H1 (cell line): ENCODE measurements around the gene CEP95. TPM values are rescaled to one million over a fixed set of nuclear protein-coding genes. Genes with fewer than 3 reads are reported as not detected.

ENCODE experiments used
- CTCF ChIA-PET: fragments of 300-600 bp; sonication (Branson Sonifier 250); formaldehyde crosslinking; loops from one replicate; lab custom pipeline; 2021; ENCODE audit not compliant: partially characterized antibody; lab: Charles Lee
- POLR2A ChIA-PET: fragments of 300-600 bp; sonication (Branson Sonifier 250); formaldehyde crosslinking; loops from one replicate; lab custom pipeline; 2021; ENCODE audit warnings: inconsistent platforms; ENCODE audit not compliant: partially characterized antibody; lab: Charles Lee
- DNase-seq, 2 experiments: peaks; one replicate each; pipeline versions ENCODE4 v3.0.0 to v3.0.0-alpha.2; 2010 to 2022; ENCODE audit warnings: low spot score in 2 of 2, low read depth in 1 of 2, mixed read lengths in 1 of 2
- FAIRE-seq: peaks from 2 replicates; lab custom pipeline; 2011; peaks lifted over from hg19 to GRCh38; lab: Jason Lieb, UNC
- H2AFZ ChIP-seq: 2 replicates; pipeline ENCODE4 v1.8.1; 2012; ENCODE audit warnings: low read length, inconsistent platforms
- H2AK5ac ChIP-seq: 2 replicates; pipeline ENCODE4 v1.6.1; 2013; ENCODE audit warnings: low read depth, low read length
- H2BK120ac ChIP-seq: replicated peaks from 2 replicates; pipeline ENCODE3; 2013; ENCODE audit warnings: low read depth, low read length, inconsistent platforms
- H2BK12ac ChIP-seq: 2 replicates; pipeline ENCODE4 v1.6.1; 2013; ENCODE audit warnings: low read depth, low read length
- H2BK15ac ChIP-seq: 2 replicates; pipeline ENCODE4 v1.6.1; 2013; ENCODE audit warnings: low read length
- H2BK20ac ChIP-seq: 2 replicates; pipeline ENCODE4 v1.6.1; 2013; ENCODE audit warnings: low read length
- H2BK5ac ChIP-seq: 2 replicates; pipeline ENCODE4 v1.6.1; 2013; ENCODE audit warnings: low read depth, low read length
- H3K14ac ChIP-seq: 2 replicates; pipeline ENCODE4 v1.6.1; 2013; ENCODE audit warnings: inconsistent platforms; ENCODE audit not compliant: insufficient read length
- H3K18ac ChIP-seq: 2 replicates; pipeline ENCODE4 v1.6.1; 2013; ENCODE audit warnings: low read length; ENCODE audit errors: extremely low read depth
- H3K23ac ChIP-seq: 2 replicates; pipeline ENCODE4 v1.6.1; 2013; ENCODE audit warnings: inconsistent platforms; ENCODE audit not compliant: insufficient read length
- H3K23me2 ChIP-seq: 2 replicates; pipeline ENCODE4 v1.6.1; 2013; ENCODE audit warnings: low read depth, low read length
- H3K27ac ChIP-seq: 2 replicates; pipeline ENCODE4 v1.6.1; 2011; ENCODE audit warnings: low read depth, low read length, inconsistent platforms
- H3K27me3 ChIP-seq, 4 experiments: replicated peaks in 1 of 4; 1 replicate in 1 of 4; 2 replicates in 3 of 4; pipeline versions ENCODE4 v1.6.1 to v1.8.1; 2011 to 2013; ENCODE audit warnings: low read length in 3 of 4, mild to moderate bottlenecking in 3 of 4, inconsistent platforms in 2 of 4, mixed read lengths in 2 of 4, moderate library complexity in 1 of 4; ENCODE audit not compliant: control insufficient read depth in 3 of 4, insufficient read depth in 3 of 4; ENCODE audit errors: extremely low read depth in 1 of 4
- H3K36me3 ChIP-seq, 4 experiments: 2 replicates each; pipeline versions ENCODE4 v1.6.1 to v1.8.1; 2011 to 2013; ENCODE audit warnings: mild to moderate bottlenecking in 4 of 4, low read length in 3 of 4, moderate library complexity in 2 of 4, control low read depth in 1 of 4, inconsistent platforms in 1 of 4; ENCODE audit not compliant: insufficient read depth in 4 of 4, control insufficient read depth in 2 of 4
- H3K4ac ChIP-seq: replicated peaks from 2 replicates; pipeline ENCODE3; 2013; ENCODE audit warnings: low read length, low read depth, mixed read lengths, inconsistent platforms; ENCODE audit not compliant: insufficient read length
- H3K4me1 ChIP-seq, 4 experiments: replicated peaks in 1 of 4; 1 replicate in 1 of 4; 2 replicates in 3 of 4; pipeline versions ENCODE4 v1.6.1 to v1.8.1; 2011 to 2013; ENCODE audit warnings: low read length in 3 of 4, inconsistent platforms in 2 of 4, mixed read lengths in 1 of 4; ENCODE audit not compliant: insufficient read depth in 4 of 4, control insufficient read depth in 3 of 4
- H3K4me2 ChIP-seq, 2 experiments: 2 replicates each; pipeline versions ENCODE4 v1.6.1 to v1.8.1; 2011 to 2013; ENCODE audit warnings: low read depth in 2 of 2, low read length in 2 of 2, control low read depth in 1 of 2, inconsistent platforms in 1 of 2, mild to moderate bottlenecking in 1 of 2; ENCODE audit not compliant: insufficient read depth in 1 of 2
- H3K4me3 ChIP-seq, 4 experiments: fragments of 200-600, 300-600 bp in 1 of 4; sonication (generic), shearing (Covaris generic), sonication (Bioruptor Twin) in 1 of 4; 2 replicates each; pipeline versions ENCODE4 v1.5.1 to v1.8.1; 2011 to 2016; ENCODE audit warnings: low read length in 4 of 4, low read depth in 3 of 4, control low read depth in 2 of 4, inconsistent platforms in 2 of 4, mild to moderate bottlenecking in 2 of 4, mixed read lengths in 1 of 4, moderate library complexity in 1 of 4; ENCODE audit not compliant: insufficient read depth in 2 of 4; ENCODE audit errors: extremely low read depth in 1 of 4
- H3K56ac ChIP-seq: replicated peaks from 2 replicates; pipeline ENCODE3; 2013; ENCODE audit warnings: low read depth, mild to moderate bottlenecking, mixed read lengths, low read length, inconsistent platforms; ENCODE audit not compliant: insufficient read length
- H3K79me1 ChIP-seq: 2 replicates; pipeline ENCODE4 v1.6.1; 2013; ENCODE audit warnings: low read depth, low read length, control low read depth
- H3K79me2 ChIP-seq, 2 experiments: 2 replicates each; pipeline versions ENCODE4 v1.6.1 to v1.8.1; 2012 to 2013; ENCODE audit warnings: low read length in 2 of 2, mild to moderate bottlenecking in 2 of 2, inconsistent platforms in 1 of 2; ENCODE audit not compliant: insufficient read depth in 2 of 2, control insufficient read depth in 1 of 2
- H3K9ac ChIP-seq, 4 experiments: replicated peaks in 1 of 4; 1 replicate in 1 of 4; 2 replicates in 3 of 4; pipeline versions ENCODE4 v1.6.1 to v1.8.1; 2011 to 2013; ENCODE audit warnings: low read depth in 3 of 4, low read length in 3 of 4, control low read depth in 2 of 4, mild to moderate bottlenecking in 2 of 4, moderate library complexity in 2 of 4, inconsistent platforms in 1 of 4; ENCODE audit errors: extremely low read depth in 1 of 4
- H3K9me3 ChIP-seq, 2 experiments: 2 replicates each; pipeline versions ENCODE4 v1.6.1 to v1.8.1; 2012 to 2013; ENCODE audit warnings: mild to moderate bottlenecking in 2 of 2, moderate library complexity in 2 of 2, control low read depth in 1 of 2, inconsistent platforms in 1 of 2, low read depth in 1 of 2, low read length in 1 of 2, mixed read lengths in 1 of 2; ENCODE audit not compliant: insufficient read depth in 2 of 2
- H4K20me1 ChIP-seq, 2 experiments: replicated peaks in 1 of 2; 2 replicates each; pipeline versions ENCODE3 to v1.8.1; 2011 to 2013; ENCODE audit warnings: inconsistent platforms in 2 of 2, low read length in 2 of 2, mild to moderate bottlenecking in 1 of 2; ENCODE audit not compliant: insufficient read depth in 2 of 2, control insufficient read depth in 1 of 2
- H4K5ac ChIP-seq: 2 replicates; pipeline ENCODE4 v1.6.1; 2013; ENCODE audit warnings: low read length, low read depth, mixed read lengths, inconsistent platforms; ENCODE audit not compliant: insufficient read length
- H4K8ac ChIP-seq: 2 replicates; pipeline ENCODE4 v1.8.0; 2013; ENCODE audit warnings: mild to moderate bottlenecking, moderate library complexity, low read length, inconsistent platforms; ENCODE audit not compliant: insufficient read depth; ENCODE audit errors: extremely low read depth
- H4K91ac ChIP-seq: replicated peaks from 2 replicates; pipeline ENCODE3; 2013; ENCODE audit warnings: low read length, mixed read lengths, inconsistent platforms; ENCODE audit not compliant: insufficient read length
- POLR2A ChIP-seq, 2 experiments: IDR thresholded peaks; 1 replicate in 1 of 2; 2 replicates in 1 of 2; pipeline ENCODE4 v1.6.1; 2011; ENCODE audit warnings: low read depth in 2 of 2, low read length in 2 of 2, mild to moderate bottlenecking in 2 of 2; ENCODE audit errors: control extremely low read depth in 1 of 2
- SAP30 ChIP-seq: fragments of 300-600 bp; sonication (generic); IDR thresholded peaks from 2 replicates; pipeline ENCODE4 v1.7.1; 2012; ENCODE audit warnings: low read length, moderate library complexity, mild to moderate bottlenecking, inconsistent platforms; ENCODE audit not compliant: insufficient read depth, insufficient replicate concordance
- WGBS, 2 experiments: shearing (Covaris generic) in 1 of 2; methylation state at CpG; one replicate each; pipeline versions ENCODE4 v1.1.6 to v1.1.7; 2013 to 2015; ENCODE audit warnings: low lambda C conversion rate in 2 of 2, mixed read lengths in 2 of 2, inconsistent platforms in 1 of 2, low coverage in 1 of 2, missing lambda C conversion rate in 1 of 2; ENCODE audit not compliant: insufficient replicate concordance in 2 of 2, insufficient coverage in 1 of 2, insufficient read length in 1 of 2; ENCODE audit errors: extremely low coverage in 1 of 2, missing lambda C conversion rate in 1 of 2; 5-methylcytosine and 5-hydroxymethylcytosine counted together
- polyA plus RNA-seq, 7 experiments: library from polyadenylated mRNA; depleted of rRNA in 3 of 7; stranded (reverse) in 5 of 7; unstranded in 2 of 7; fragments of >200 nt in 5 of 7; fragments of 200-250 nt in 2 of 7; gene quantifications; 1 replicate in 5 of 7; 2 replicates in 1 of 7; 4 replicates in 1 of 7; pipeline versions ENCODE4 v1.2.1 to v1.2.3, GENCODE V29; 2011 to 2013; ENCODE audit warnings: missing spikeins in 2 of 7, mixed read lengths in 2 of 7
- total RNA-seq: library from RNA; stranded (reverse); fragmentation: NEBNext Ultra II Directional; extraction: Animal tissue kit (Norgen Biotek cat#: 25700); gene quantifications from 2 replicates; pipeline ENCODE4 v1.2.1, GENCODE V29; 2021

Gene CEP95
- total and polyA plus RNA-seq, 2 of the 8 experiments (the other 6 are each of a cell fraction or from before 2014, with no cell fraction given): 22.3 to 51.5 TPM

GRCh38 chr17:64502809-64503208 is 4.0 kb upstream of the CEP95 start:
- Histone ChIP-seq H3K27ac (no peak overlapping the region), H3K36me3 (peaks cover 47 to 74% (median 55%) of the 10 kb centered on the region in 4 experiments)
- CTCF ChIA-PET: interaction anchor here (0.6 to 2.2 kb wide), 4 partner anchors 11 to 699 kb away, joined by 3 to 8 read pairs (median 4); no protein-coding TSS in a partner anchor

More at GRCh38 chr17:64502809-64503208, 4.0 kb upstream of the CEP95 start:
- Histone ChIP-seq H3K56ac (no peak overlapping the region), H3K14ac (no peak overlapping the region), H4K8ac (no peak overlapping the region; the same call in 1 of the 2 replicates), H2BK12ac (no peak overlapping the region), H2AFZ (no peak overlapping the region), H3K23me2 (peaks cover 4% of the 10 kb centered on the region; the same call in 1 of the 2 replicates), H3K23ac (no peak overlapping the region), H3K4me3 (no peak overlapping the region), H2BK5ac (no peak overlapping the region), H2AK5ac (no peak overlapping the region), H4K5ac (no peak overlapping the region), H2BK15ac (no peak overlapping the region), H3K9ac (no peak overlapping the region), H4K20me1 (peaks cover 16 to 27% of the 10 kb centered on the region in 2 experiments), H3K4me1 (peaks cover 0 to 7% (median 3%) of the 10 kb centered on the region in 4 experiments; a peak in 5 of 7 replicates), H2BK120ac (no peak overlapping the region), H3K79me2 (peaks cover 25 to 70% of the 10 kb centered on the region in 2 experiments), H3K79me1 (no peaks in the 10 kb centered on the region; the same call in 1 of the 2 replicates), H3K27me3 (no peaks in the 10 kb centered on the region), H3K4me2 (no peak overlapping the region), H2BK20ac (no peak overlapping the region), H3K9me3 (no peaks in the 10 kb centered on the region), H3K18ac (no peak overlapping the region), H4K91ac (no peak overlapping the region), H3K4ac (no peak overlapping the region)
- TF ChIP-seq POLR2A (IDR thresholded peaks at IDR 0.05; ENCODE audit: control extremely low read depth in 1 of 2, low read depth in 2 of 2, low read length in 2 of 2) (peak in 1 of 2 experiments; percentile 67; a peak in 2 of 3 replicates), SAP30 (no peak)
- WGBS, 2 experiments: 94% methylated on average over 2 of the region's 2 CpGs; no CpG with 5 or more reads in 1 of the 2 experiments
- DNase-seq (no peak), FAIRE-seq (no peak)
- POLR2A ChIA-PET: interaction anchor here (0.6 to 7.2 kb wide), 11 partner anchors 8 to 357 kb away, joined by 3 to 320 read pairs (median 4); partner anchors contain the start of gene POLG2
